WERI-Rb-1 (cell line): ENCODE results near the gene KLF3.

Experiments
- DNase-seq: peaks from one replicate; pipeline ENCODE4 v3.0.0-alpha.2; 2020
- H3K27ac ChIP-seq: fragments of 250-450 bp; sonication (Bioruptor Pico); 2 replicates; pipeline ENCODE4 v1.5.1; 2020; ENCODE audit warnings: mild to moderate bottlenecking, moderate library complexity
- H3K27me3 ChIP-seq: fragments of 250-450 bp; sonication (Bioruptor Pico); 2 replicates; pipeline ENCODE4 v1.5.1; 2021; ENCODE audit warnings: mild to moderate bottlenecking, low read depth, moderate library complexity; ENCODE audit not compliant: insufficient read depth, severe bottlenecking
- H3K36me3 ChIP-seq: fragments of 250-450 bp; sonication (Bioruptor Pico); 2 replicates; pipeline ENCODE4 v1.5.1; 2020; ENCODE audit warnings: mild to moderate bottlenecking, moderate library complexity
- H3K4me3 ChIP-seq: 2 replicates; pipeline ENCODE4 v1.5.1; 2011; ENCODE audit warnings: low read depth, mild to moderate bottlenecking, control low read depth, low read length
- H3K9me3 ChIP-seq: fragments of 250-450 bp; sonication (Bioruptor Pico); 2 replicates; pipeline ENCODE4 v1.5.1; 2021; ENCODE audit warnings: mild to moderate bottlenecking, moderate library complexity; ENCODE audit not compliant: severe bottlenecking
- CTCF ChIP-seq: IDR thresholded peaks from 2 replicates; pipeline ENCODE4 v1.5.1; 2011; ENCODE audit warnings: low read depth, mild to moderate bottlenecking, control low read depth, inconsistent platforms, low read length

KLF3 gene

GRCh38 chr4:38734911-38735310, 70.9 kb downstream of the KLF3 start:
- H3K36me3 ChIP-seq, result no peaks in the 10 kb centered on the region
- no peak overlapping the region for H3K27ac ChIP-seq
- H3K4me3 ChIP-seq, result no peak overlapping the region
- H3K9me3 ChIP-seq, result no peaks in the 10 kb centered on the region
- no peak for TF ChIP-seq CTCF
- DNase-seq, result no peak
- H3K27me3 ChIP-seq, result no peaks in the 10 kb centered on the region

DNA sequence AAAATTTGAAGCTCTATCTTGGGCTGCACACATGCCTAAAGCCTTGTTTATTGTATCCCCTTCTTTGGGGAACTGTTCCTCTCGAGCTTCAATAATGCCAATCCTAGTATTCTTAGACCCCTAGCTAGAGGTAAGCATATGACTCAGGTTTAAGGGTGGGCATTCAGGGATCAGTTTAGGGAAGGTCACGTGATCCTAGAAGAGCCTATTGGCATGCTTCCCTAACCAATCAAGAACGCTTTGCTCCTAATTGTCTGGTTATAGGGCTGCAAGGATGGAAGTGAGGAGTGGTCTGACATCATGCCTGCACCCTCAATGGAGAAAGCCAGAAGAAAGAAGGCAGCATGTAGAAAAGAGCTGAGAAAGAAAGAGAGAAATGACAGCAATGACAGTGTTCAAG, 71.9 kb downstream of the KLF3 start:
- Histone ChIP-seq H3K36me3 (no peaks in the 10 kb centered on the region), H3K4me3 (no peak overlapping the region), H3K27me3 (no peaks in the 10 kb centered on the region), H3K27ac (no peak overlapping the region), H3K9me3 (no peaks in the 10 kb centered on the region)
- no peak for TF ChIP-seq CTCF
- DNase-seq, result no peak

GRCh38 chr4:38738940-38739803, 75.2 kb downstream of the KLF3 start:
- Histone ChIP-seq H3K27ac (no peak overlapping the region), H3K36me3 (no peaks in the 10 kb centered on the region), H3K4me3 (no peak overlapping the region), H3K27me3 (no peaks in the 10 kb centered on the region), H3K9me3 (no peaks in the 10 kb centered on the region)
- TF ChIP-seq CTCF, result no peak
- no peak for DNase-seq

DNA sequence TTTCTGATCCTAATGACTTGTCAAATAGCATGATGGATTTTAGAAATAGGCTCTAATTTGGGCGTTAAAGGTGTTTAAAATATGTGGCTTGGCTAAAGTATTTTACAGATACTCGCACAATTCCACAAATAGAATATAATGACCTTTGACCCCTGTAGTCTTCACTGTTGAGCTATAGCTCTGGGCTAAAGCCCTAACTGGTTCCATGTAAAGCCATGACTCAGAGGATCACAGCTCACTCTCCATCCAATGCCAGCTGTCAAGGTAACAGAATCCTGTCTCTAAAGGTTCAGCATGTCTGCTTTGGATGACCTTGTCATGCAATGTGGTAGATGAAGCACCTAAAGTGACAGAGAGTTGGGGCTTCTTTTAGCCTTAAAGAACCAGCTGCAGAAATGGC, 76.3 kb downstream of the KLF3 start:
- no peaks in the 10 kb centered on the region for H3K36me3 ChIP-seq
- no peak overlapping the region for H3K4me3 ChIP-seq
- H3K27me3 ChIP-seq, result no peaks in the 10 kb centered on the region
- H3K9me3 ChIP-seq, result no peaks in the 10 kb centered on the region
- no peak overlapping the region for H3K27ac ChIP-seq
- no peak for TF ChIP-seq CTCF
- DNase-seq, result no peak

DNA sequence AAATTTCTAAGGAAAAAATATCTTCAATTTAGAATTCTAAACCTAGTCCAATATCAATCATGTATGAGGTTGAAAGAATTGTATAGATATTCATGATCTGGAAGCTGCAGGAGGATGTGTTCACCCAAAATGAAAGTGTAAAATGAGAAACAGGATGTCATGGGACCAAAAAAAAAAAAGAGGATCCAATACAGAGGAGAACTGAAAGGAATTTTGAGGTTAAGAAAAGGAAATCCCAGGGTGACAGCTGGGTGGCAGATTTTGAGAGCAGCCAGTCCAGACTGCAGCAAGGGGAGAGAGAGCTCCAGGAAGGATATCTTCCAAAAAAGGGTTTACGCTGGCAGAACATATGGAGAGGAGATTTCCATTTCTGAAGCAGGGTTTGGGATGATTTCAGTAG, 79.9 kb downstream of the KLF3 start:
- no peak for DNase-seq

More for the DNA sequence above, 79.9 kb downstream of the KLF3 start:
- Histone ChIP-seq H3K27ac (no peak overlapping the region), H3K4me3 (no peak overlapping the region), H3K27me3 (no peaks in the 10 kb centered on the region), H3K9me3 (peaks cover 6% of the 10 kb centered on the region), H3K36me3 (no peaks in the 10 kb centered on the region)
- no peak for TF ChIP-seq CTCF
